HCT116 (cell line): Measurements from ENCODE around the gene KIAA1328. TPM values are rescaled to one million over a fixed set of nuclear protein-coding genes. Genes with fewer than 3 reads are reported as not detected.

Source experiments
- ATAC-seq: fragments of 200-7000 bp; cut with Tn5 transposase; 2 replicates; pipeline ENCODE4 v1.9.1; 2020; ENCODE audit warnings: mild to moderate bottlenecking, moderate library complexity
- BruUV-seq: library from RNA; stranded (reverse); fragments of 400-500 nt; replicated peaks from 2 replicates; lab custom pipeline; 2021; lab: Mats Ljungman, UMichigan
- CTCF ChIA-PET: fragments of 300-600 bp; sonication (Branson Sonifier 250); formaldehyde crosslinking; loops from one replicate; lab custom pipeline; 2021; ENCODE audit warnings: antibody characterized with exemption; lab: Charles Lee
- POLR2A ChIA-PET: fragments of 300-600, 350-600 bp; sonication (Branson Sonifier 250); formaldehyde crosslinking; loops from one replicate; lab custom pipeline; 2021; ENCODE audit warnings: antibody characterized with exemption; lab: Charles Lee
- RAD21 ChIA-PET, 2 experiments: fragments of 300-600 bp; sonication (Branson Sonifier 250); formaldehyde crosslinking; loops; one replicate each; lab custom pipeline; 2023; ENCODE audit warnings: low total read pairs in 2 of 2; ENCODE audit not compliant: uncharacterized antibody in 2 of 2, unreplicated experiment in 2 of 2, low non-redundant PET in 1 of 2; lab: Charles Lee
- DNase-seq: peaks from one replicate; pipeline ENCODE4 v3.0.0-alpha.2; 2010; ENCODE audit warnings: low read depth, low spot score
- H2AFZ ChIP-seq: fragments of 200-600 bp; shearing (Covaris generic), sonication (generic); 2 replicates; pipeline ENCODE4 v1.6.1; 2017; ENCODE audit warnings: low read depth, mixed run types, mixed read lengths, antibody characterized with exemption, low read length; ENCODE audit not compliant: poor library complexity, severe bottlenecking
- H3K27ac ChIP-seq: 2 replicates; pipeline ENCODE4 v1.5.1; 2012; ENCODE audit warnings: low read depth, low read length
- H3K27me3 ChIP-seq: fragments of 200-600 bp; sonication (generic); 2 replicates; pipeline ENCODE4 v1.6.1; 2016; ENCODE audit warnings: mixed run types, low read length, mixed read lengths; ENCODE audit not compliant: insufficient read depth
- H3K36me3 ChIP-seq, 2 experiments: fragments of 200-500 bp in 1 of 2; fragments of 200-600 bp in 1 of 2; sonication (Bioruptor generic) in 1 of 2; sonication (generic) in 1 of 2; 2 replicates each; pipeline versions ENCODE4 v1.5.1 to v1.6.1; 2014 to 2016; ENCODE audit warnings: low read length in 2 of 2, inconsistent platforms in 1 of 2, mixed read lengths in 1 of 2, mixed run types in 1 of 2; ENCODE audit not compliant: insufficient read depth in 2 of 2, control insufficient read depth in 1 of 2
- H3K4me1 ChIP-seq, 2 experiments: fragments of 200-600 bp in 1 of 2; sonication (generic) in 1 of 2; 2 replicates each; pipeline versions ENCODE4 v1.5.1 to v1.6.1; 2012 to 2017; ENCODE audit warnings: low read length in 2 of 2, inconsistent platforms in 1 of 2, mild to moderate bottlenecking in 1 of 2, mixed read lengths in 1 of 2, mixed run types in 1 of 2, moderate library complexity in 1 of 2; ENCODE audit not compliant: insufficient read depth in 2 of 2, control insufficient read depth in 1 of 2
- H3K4me2 ChIP-seq: fragments of 200-600 bp; sonication (generic); 2 replicates; pipeline ENCODE4 v1.6.1; 2017; ENCODE audit warnings: mixed run types, low read length, mixed read lengths
- H3K4me3 ChIP-seq, 2 experiments: fragments of 200-600 bp in 1 of 2; sonication (generic) in 1 of 2; replicated peaks in 1 of 2; 2 replicates each; pipeline ENCODE4 v1.5.1; 2011 to 2016; ENCODE audit warnings: low read length in 2 of 2, control low read depth in 1 of 2, low read depth in 1 of 2, mild to moderate bottlenecking in 1 of 2, mixed read lengths in 1 of 2, mixed run types in 1 of 2
- H3K79me2 ChIP-seq: fragments of 200-600 bp; sonication (generic); 2 replicates; pipeline ENCODE4 v1.6.1; 2017; ENCODE audit warnings: mild to moderate bottlenecking, mixed run types, low read length, moderate library complexity, mixed read lengths; ENCODE audit not compliant: insufficient read depth
- H3K9ac ChIP-seq: fragments of 200-600 bp; sonication (generic); 2 replicates; pipeline ENCODE4 v1.6.1; 2016; ENCODE audit warnings: low read length, mixed read lengths
- H3K9me2 ChIP-seq: fragments of 200-600 bp; sonication (generic), shearing (Covaris generic); 2 replicates; pipeline ENCODE4 v1.6.1; 2017; ENCODE audit warnings: mixed run types, mild to moderate bottlenecking, moderate library complexity; ENCODE audit not compliant: insufficient read depth
- H3K9me3 ChIP-seq, 2 experiments: fragments of 200-500 bp in 1 of 2; fragments of 200-600 bp in 1 of 2; sonication (Bioruptor generic) in 1 of 2; sonication (generic) in 1 of 2; 2 replicates each; pipeline ENCODE4 v1.6.1; 2014 to 2017; ENCODE audit warnings: low read length in 2 of 2, mixed read lengths in 2 of 2, inconsistent platforms in 1 of 2, low read depth in 1 of 2, mild to moderate bottlenecking in 1 of 2, mixed run types in 1 of 2, moderate library complexity in 1 of 2; ENCODE audit not compliant: control insufficient read depth in 1 of 2, insufficient read depth in 1 of 2
- H4K20me1 ChIP-seq: fragments of 200-600 bp; sonication (generic), shearing (Covaris generic); 2 replicates; pipeline ENCODE4 v1.6.1; 2017; ENCODE audit warnings: mixed run types, mild to moderate bottlenecking, moderate library complexity; ENCODE audit not compliant: insufficient read depth
- ATF3 ChIP-seq: IDR thresholded peaks from 2 replicates; pipeline ENCODE4 v1.6.1; 2012
- CEBPB ChIP-seq: IDR thresholded peaks from 2 replicates; pipeline ENCODE4 v1.6.1; 2012; ENCODE audit warnings: low read depth
- EZH2phosphoT487 ChIP-seq: fragments of 200-600 bp; IDR thresholded peaks from 2 replicates; pipeline ENCODE4 v1.6.1; 2018; ENCODE audit warnings: antibody characterized with exemption, borderline replicate concordance
- POLR2A ChIP-seq: IDR thresholded peaks from 2 replicates; pipeline ENCODE4 v1.7.0; 2011; ENCODE audit warnings: borderline replicate concordance; ENCODE audit not compliant: insufficient read depth, insufficient read length; ENCODE audit errors: extremely low read depth
- REST ChIP-seq: IDR thresholded peaks from 2 replicates; pipeline ENCODE4 v1.6.1; 2012; ENCODE audit warnings: low read depth
- SIN3A ChIP-seq: IDR thresholded peaks from 2 replicates; pipeline ENCODE4 v1.6.1; 2012; ENCODE audit warnings: low read depth
- SP1 ChIP-seq: IDR thresholded peaks from 2 replicates; pipeline ENCODE4 v1.6.1; 2012; ENCODE audit warnings: low read depth
- SRF ChIP-seq: IDR thresholded peaks from 2 replicates; pipeline ENCODE4 v1.6.1; 2012; ENCODE audit warnings: low read depth
- YY1 ChIP-seq: IDR thresholded peaks from 2 replicates; pipeline ENCODE4 v1.6.1; 2011; ENCODE audit warnings: low read length, low read depth, moderate library complexity, mild to moderate bottlenecking; ENCODE audit not compliant: insufficient replicate concordance; ENCODE audit errors: extremely low read depth
- ZBTB33 ChIP-seq: IDR thresholded peaks from 2 replicates; pipeline ENCODE4 v1.6.1; 2011; ENCODE audit warnings: mild to moderate bottlenecking, low read length, moderate library complexity; ENCODE audit not compliant: insufficient replicate concordance; ENCODE audit errors: extremely low read depth
- ZFX ChIP-seq: fragments of 450-650 bp; IDR thresholded peaks from 2 replicates; pipeline ENCODE4 v1.6.1; 2017
- ZNF274 ChIP-seq: fragments of 200-500 bp; sonication (Bioruptor generic); IDR thresholded peaks from 2 replicates; pipeline ENCODE4 v1.6.1; 2014; ENCODE audit warnings: mild to moderate bottlenecking, low read depth, low read length, inconsistent platforms
- intact Hi-C: fragments of 100-400 bp; cut with micrococcal nuclease; formaldehyde crosslinking; loops from 2 replicates; pipeline ENCODE4 v1.10.0; 2022
- total RNA-seq: library from RNA; stranded (reverse); gene quantifications from one replicate; pipeline ENCODE4 v1.2.1, GENCODE V29; 2021; ENCODE audit not compliant: unreplicated experiment

Gene KIAA1328
- total RNA-seq, 1 experiment from 2014 or later = 5.2 TPM

- Histone ChIP-seq H3K9ac (no peak overlapping the region), H3K9me3 (no peaks in the 10 kb centered on the region), H3K4me3 (no peak overlapping the region), H2AFZ (no peak overlapping the region), H3K4me2 (no peak overlapping the region), H4K20me1 (no peaks in the 10 kb centered on the region), H3K9me2 (no peaks in the 10 kb centered on the region), H3K27ac (no peak overlapping the region), H3K79me2 (no peaks in the 10 kb centered on the region), H3K36me3 (no peaks in the 10 kb centered on the region), H3K4me1 (no peaks in the 10 kb centered on the region), H3K27me3 (no peaks in the 10 kb centered on the region)
- BruUV-seq = no TSS peak
- intact Hi-C loops = no loop called here
- POLR2A ChIA-PET = no interaction called here
- no peak for DNase-seq
- CTCF ChIA-PET = no interaction called here
- TF ChIP-seq SP1 (no peak), ATF3 (no peak), YY1 (no peak), EZH2phosphoT487 (no peak), ZNF274 (no peak), SRF (no peak), CEBPB (no peak), SIN3A (no peak), POLR2A (no peak), ZFX (no peak), ZBTB33 (no peak), REST (no peak)
- RAD21 ChIA-PET = no interaction called here
- ATAC-seq = no peak
These were observed 414.8 kb downstream of the KIAA1328 start for GRCh38 chr18:37243741-37244140.
